ENCODE measurements around the gene HHAT.
"Not testable (repeated sequence)": the region's sequence is repeated elsewhere in the genome, so short reads cannot be mapped to it uniquely, and the experiment has no call there.

Gene HHAT

DNA sequence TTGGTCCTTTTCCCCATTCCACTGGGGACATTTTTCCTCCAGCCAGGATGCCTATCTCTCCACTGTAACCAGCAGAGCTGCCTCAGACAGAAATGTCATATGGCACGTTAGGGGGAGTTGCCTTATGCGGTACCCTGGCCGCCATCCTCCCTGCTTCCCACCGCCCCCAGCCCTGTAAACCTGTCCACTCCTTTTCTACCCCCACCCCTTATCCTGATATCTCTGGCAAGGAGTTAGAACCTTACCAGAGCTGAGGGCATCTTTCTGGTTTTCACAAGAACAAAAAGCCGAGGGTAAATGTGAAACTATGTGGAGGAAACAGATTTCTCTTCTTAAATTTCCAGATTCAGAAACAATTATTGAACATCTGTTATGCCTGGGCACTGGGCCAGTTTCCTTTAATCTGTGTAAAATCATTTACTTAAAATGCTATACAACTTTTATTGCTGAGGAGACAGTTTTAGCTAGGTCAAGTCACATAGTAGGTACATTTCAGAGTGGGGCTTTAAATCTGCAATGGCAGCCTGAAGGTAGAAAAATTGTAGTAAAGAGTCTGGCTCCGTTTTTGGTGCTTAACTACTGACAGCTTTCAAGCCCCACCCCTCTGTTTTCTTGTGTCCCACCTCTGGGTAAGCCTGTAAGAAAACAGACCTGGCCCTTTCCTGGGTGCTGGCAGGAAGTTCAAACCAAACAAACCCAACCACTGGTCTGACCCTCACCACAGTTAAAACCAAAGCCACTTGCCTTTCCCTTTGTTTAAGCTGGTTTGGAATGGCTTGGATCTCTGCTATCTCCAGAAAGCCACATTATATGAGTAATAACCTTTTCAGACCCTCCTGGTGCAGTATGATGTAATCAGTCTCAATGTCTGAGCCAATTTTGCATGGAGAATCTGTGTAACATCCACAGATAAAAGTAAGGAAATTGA, 319.0 kb downstream of the HHAT start:
- no peak for DNase-seq (ENCODE audit: low spot score)

GRCh38 chr1:210648588-210649269, 320.0 kb downstream of the HHAT start:
- no peak for DNase-seq (ENCODE audit: low spot score)

GRCh38 chr1:210650403-210650802, 321.7 kb downstream of the HHAT start:
- DNase-seq (ENCODE audit: low spot score): no peak

GRCh38 chr1:210652329-210652954, 323.7 kb downstream of the HHAT start:
- DNase-seq (ENCODE audit: low spot score): no peak

GRCh38 chr1:210653771-210654170, 325.1 kb downstream of the HHAT start:
- no peak for DNase-seq (ENCODE audit: low spot score)

- DNase-seq (ENCODE audit: low spot score): no peak
Measured at GRCh38 chr1:210654176-210654981, 325.7 kb downstream of the HHAT start.

DNA sequence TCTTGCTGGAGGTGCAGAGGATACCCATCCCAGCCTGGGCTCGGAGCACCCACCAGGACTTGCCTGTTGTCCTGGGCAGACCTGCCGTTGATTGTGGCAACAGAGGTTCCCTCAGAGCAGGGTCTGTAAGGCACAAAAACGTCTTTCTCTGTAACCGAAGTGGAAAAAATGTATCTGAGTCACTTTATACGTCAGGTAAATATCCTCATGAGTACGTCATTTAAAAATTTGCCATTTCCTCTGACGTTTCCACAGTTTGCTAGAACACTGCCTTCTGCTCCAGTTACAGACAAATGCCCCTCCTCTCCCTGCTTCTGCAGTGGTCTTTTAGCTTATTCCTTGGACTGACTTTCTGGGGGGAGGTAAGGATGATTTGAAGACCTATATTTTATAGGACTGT, 326.8 kb downstream of the HHAT start:
- no peak for DNase-seq (ENCODE audit: low spot score)

GRCh38 chr1:210657806-210658205, 329.1 kb downstream of the HHAT start:
- no peak for DNase-seq (ENCODE audit: low spot score)

DNA sequence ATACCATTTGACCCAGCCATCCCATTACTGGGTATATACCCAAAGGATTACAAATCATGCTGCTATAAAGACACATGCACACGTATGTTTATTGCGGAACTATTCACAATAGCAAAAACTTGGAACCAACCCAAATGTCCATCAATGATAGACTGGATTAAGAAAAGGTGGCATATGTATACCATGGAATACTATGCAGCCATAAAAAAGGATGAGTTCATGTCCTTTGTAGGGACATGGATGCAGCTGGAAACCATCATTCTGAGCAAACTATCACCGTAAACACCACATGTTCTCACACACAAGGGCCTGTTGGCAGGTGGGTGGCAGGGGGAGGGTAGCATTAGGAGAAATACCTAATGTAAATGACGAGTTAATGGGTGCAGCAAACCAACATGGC, 332.8 kb downstream of the HHAT start:
- not testable (repeated sequence) for DNase-seq (ENCODE audit: low spot score)

- no peak for DNase-seq (ENCODE audit: low spot score)
Measured at GRCh38 chr1:210662291-210663050, 333.8 kb downstream of the HHAT start.

DNA sequence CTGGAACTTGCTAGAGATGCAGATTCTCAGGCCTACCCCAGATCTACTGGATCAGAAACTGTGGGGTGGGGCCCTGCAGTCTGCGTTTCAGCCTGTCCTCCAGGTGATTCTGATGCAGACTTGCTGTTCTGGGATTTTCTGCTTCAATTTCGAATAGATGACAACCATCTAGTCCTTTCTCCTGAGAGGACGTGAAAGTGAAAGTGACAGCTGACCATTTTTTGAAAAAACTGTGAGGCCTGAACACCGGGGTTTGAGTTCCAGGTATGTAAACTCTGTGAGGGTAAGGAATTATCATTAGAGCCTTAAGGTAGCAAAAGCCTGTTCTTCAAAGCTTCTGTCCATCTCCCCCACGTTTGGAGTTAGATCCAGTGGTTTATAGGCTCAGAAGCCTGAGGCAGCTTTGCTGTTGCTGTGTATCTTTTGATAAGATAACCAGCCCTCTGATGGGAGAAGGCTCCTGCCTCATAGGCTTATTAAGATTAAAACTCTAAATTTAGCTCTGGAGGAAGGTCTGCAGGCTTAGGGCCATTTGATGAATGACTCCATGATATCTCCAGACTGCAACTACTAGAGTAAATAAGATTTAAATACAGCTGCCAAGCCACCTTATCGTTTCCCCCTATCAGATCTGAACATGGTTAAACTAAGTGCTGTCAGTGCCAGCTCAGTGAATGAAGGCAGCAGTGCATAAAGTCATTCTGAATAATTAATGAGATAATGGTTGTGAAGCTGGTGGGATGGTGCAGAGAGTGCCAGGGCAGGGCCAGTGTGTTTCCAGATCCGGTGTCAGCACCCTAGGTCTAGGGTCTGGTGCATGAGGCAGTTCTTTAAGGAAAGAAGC, 335.2 kb downstream of the HHAT start:
- DNase-seq (ENCODE audit: low spot score): no peak

DNA sequence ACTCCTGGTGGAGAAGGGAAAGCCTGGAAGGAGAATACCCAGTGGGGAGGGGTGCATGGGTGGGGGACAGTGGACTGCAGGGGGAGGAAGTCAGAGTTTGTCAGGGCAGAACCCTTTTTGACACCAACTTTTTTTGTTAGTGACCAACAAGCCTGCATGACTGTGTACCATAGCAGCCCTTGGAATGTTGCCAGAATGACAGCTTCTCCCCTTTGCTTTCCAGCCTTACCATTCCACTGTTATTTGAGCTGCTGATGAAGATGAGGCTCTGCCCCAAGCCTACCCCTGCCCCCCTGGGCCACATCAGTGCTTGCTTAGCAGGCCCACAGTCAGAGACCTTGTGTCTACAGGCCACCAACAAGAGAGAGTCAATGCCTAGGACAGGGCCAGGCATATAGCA, 341.2 kb downstream of the HHAT start:
- DNase-seq (ENCODE audit: low spot score): no peak

DNA sequence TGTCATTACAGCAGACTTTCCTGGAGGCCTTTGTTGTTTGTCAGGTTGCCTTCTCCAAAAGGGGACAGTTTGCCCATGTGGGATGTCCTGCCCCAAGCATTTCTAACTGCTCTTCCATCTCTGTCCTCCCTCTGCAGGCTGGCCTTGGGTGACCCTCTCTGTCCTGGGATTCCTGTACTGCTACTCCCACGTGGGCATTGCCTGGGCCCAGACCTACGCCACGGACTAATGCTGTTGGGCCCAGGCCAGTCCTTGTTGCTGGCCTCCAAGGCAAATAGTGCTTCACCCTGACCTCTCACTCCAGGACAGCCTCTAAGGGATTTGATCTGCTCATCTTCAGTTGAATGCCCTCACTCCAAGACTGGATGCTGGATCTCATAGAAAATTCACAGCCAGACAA, 345.4 kb downstream of the HHAT start:
- no peak for DNase-seq (ENCODE audit: low spot score)

GRCh38 chr1:210676539-210676938, 347.8 kb downstream of the HHAT start:
- DNase-seq (ENCODE audit: low spot score): no peak

- no peak for DNase-seq (ENCODE audit: low spot score)
Measured at GRCh38 chr1:210677533-210677932, 348.8 kb downstream of the HHAT start.

DNA sequence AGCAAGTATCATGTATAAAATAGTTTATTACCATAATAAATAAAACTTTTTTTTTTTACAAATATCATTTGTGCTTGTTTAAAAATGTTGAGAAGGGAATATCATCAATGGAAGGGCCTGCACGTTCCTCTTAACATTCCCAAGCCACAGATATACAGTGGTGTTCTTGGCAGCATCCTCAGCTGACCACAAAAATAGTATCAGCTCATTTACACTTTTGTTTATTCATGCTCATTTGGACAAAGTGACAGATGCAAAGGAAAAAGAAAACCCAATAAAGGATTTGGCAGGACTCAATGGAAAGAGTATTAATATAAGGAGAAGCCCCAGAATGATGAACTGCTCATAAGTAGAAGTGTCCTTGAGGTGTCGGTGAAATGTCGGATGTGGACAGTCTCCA, 349.6 kb downstream of the HHAT start:
- no peak for DNase-seq (ENCODE audit: low spot score)

DNA sequence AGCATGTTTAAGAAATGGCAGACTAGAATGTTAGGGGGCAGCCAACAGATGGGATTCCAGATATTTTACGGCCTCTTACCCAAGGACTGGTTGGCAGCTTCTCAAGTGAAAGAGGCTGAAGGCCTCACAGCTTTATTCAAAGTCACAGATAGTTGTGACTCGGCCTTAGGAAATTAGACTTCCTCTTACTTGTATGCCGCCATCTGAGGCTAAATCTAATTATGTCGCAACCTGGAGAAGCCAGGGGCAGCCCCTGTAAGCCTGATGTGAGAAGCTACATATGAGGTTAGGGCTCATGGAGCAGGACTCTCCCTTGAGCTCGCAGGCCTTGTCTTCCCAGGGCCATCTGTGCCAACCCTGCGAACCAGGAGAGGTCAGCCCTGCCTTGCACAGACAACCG, 352.5 kb downstream of the HHAT start:
- DNase-seq (ENCODE audit: low spot score): no peak

GRCh38 chr1:210683403-210684047, 354.8 kb downstream of the HHAT start:
- no peak for DNase-seq (ENCODE audit: low spot score)

GRCh38 chr1:210684466-210685294, 356.0 kb downstream of the HHAT start:
- no peak for DNase-seq (ENCODE audit: low spot score)

All from CD4-positive, alpha-beta T cell treated with Interleukin-15 for 4 hours (primary cell).